ENCODE measurements around the gene RELCH.

Gene RELCH

DNA sequence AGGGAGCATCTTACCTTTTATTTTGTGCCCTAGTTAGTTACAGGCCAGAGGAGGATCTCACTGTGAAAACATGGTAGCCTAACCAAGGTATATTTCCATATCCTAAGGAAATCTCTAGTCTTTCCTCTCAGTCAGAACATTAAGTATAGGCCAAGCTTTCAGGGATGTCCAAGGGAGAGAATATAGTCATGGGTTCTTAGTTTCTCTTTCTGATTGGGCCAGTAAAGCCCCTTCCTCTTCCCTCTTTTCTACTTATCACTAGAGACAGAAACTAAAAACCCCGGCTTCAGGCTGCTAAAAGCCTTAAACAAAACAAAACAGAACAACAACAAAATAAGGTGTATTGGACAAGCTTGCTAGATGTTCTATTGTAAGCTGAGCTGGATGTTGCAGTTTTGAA, 93.7 kb downstream of the RELCH start:
- Histone ChIP-seq H3K9me3 (ENCODE audit: control insufficient read depth, insufficient read depth, low read length) (no peaks in the 10 kb centered on the region), H3K4me3 (ENCODE audit: low read length) (no peak overlapping the region), H3K4me2 (ENCODE audit: low read length) (no peak overlapping the region), H3F3A (ENCODE audit: control insufficient read depth, insufficient read depth) (no peaks in the 10 kb centered on the region), H3K36me3 (ENCODE audit: control insufficient read depth, low read length) (peaks cover 52% of the 10 kb centered on the region), H3K4me1 (ENCODE audit: control insufficient read depth, low read length) (no peaks in the 10 kb centered on the region), H4K20me1 (ENCODE audit: control insufficient read depth, insufficient read depth, low read depth, low read length) (no peaks in the 10 kb centered on the region), H3K27me3 (ENCODE audit: control insufficient read depth, low read length) (no peaks in the 10 kb centered on the region), H3K79me2 (ENCODE audit: control insufficient read depth, low read length) (no peaks in the 10 kb centered on the region), H3K9me2 (replicated peaks; ENCODE audit: control insufficient read depth, low read length) (no peaks in the 10 kb centered on the region), H3K27ac (ENCODE audit: low read depth, low read length) (no peak overlapping the region)
- TF ChIP-seq, protein P1, sequence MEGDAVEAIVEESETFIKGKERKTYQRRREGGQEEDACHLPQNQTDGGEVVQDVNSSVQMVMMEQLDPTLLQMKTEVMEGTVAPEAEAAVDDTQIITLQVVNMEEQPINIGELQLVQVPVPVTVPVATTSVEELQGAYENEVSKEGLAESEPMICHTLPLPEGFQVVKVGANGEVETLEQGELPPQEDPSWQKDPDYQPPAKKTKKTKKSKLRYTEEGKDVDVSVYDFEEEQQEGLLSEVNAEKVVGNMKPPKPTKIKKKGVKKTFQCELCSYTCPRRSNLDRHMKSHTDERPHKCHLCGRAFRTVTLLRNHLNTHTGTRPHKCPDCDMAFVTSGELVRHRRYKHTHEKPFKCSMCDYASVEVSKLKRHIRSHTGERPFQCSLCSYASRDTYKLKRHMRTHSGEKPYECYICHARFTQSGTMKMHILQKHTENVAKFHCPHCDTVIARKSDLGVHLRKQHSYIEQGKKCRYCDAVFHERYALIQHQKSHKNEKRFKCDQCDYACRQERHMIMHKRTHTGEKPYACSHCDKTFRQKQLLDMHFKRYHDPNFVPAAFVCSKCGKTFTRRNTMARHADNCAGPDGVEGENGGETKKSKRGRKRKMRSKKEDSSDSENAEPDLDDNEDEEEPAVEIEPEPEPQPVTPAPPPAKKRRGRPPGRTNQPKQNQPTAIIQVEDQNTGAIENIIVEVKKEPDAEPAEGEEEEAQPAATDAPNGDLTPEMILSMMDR (IDR thresholded peaks at IDR 0.05; ENCODE audit: low read depth, low read length, poor library complexity, severe bottlenecking) = no peak
- no peak for TF ChIP-seq EZH2phosphoT487 (IDR thresholded peaks at IDR 0.05; ENCODE audit: borderline replicate concordance, low read length)

DNA sequence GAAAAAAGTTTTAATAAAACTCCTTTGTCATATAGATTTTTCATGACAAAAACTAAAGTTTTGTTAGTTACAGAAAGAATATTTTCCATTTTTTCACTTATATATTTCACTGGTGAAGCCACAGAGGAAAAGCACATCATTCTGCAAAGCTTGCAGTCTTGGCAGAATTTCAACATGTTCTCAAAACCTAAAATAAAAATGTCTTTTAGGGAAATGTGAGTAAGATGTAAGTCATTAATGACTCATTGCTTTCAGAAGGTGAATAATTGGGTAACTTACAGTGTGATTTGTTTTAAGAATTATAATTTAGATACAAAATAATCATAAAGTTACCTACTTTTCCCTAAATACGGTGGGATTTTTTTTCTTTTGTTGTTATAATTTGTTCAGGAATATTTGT, 94.6 kb downstream of the RELCH start:
- Histone ChIP-seq H3K4me3 (ENCODE audit: low read length) (no peak overlapping the region), H3K27ac (ENCODE audit: low read depth, low read length) (no peak overlapping the region), H3K27me3 (ENCODE audit: control insufficient read depth, low read length) (no peaks in the 10 kb centered on the region), H3K9me3 (ENCODE audit: control insufficient read depth, insufficient read depth, low read length) (no peaks in the 10 kb centered on the region), H3K36me3 (ENCODE audit: control insufficient read depth, low read length) (peaks cover 48% of the 10 kb centered on the region), H4K20me1 (ENCODE audit: control insufficient read depth, insufficient read depth, low read depth, low read length) (no peaks in the 10 kb centered on the region), H3K9me2 (replicated peaks; ENCODE audit: control insufficient read depth, low read length) (no peaks in the 10 kb centered on the region), H3K4me2 (ENCODE audit: low read length) (no peak overlapping the region), H3K4me1 (ENCODE audit: control insufficient read depth, low read length) (no peaks in the 10 kb centered on the region), H3K79me2 (ENCODE audit: control insufficient read depth, low read length) (no peaks in the 10 kb centered on the region), H3F3A (ENCODE audit: control insufficient read depth, insufficient read depth) (no peaks in the 10 kb centered on the region)
- TF ChIP-seq EZH2phosphoT487 (IDR thresholded peaks at IDR 0.05; ENCODE audit: borderline replicate concordance, low read length) = no peak
- TF ChIP-seq, protein P1 (IDR thresholded peaks at IDR 0.05; ENCODE audit: low read depth, low read length, poor library complexity, severe bottlenecking) = no peak

DNA sequence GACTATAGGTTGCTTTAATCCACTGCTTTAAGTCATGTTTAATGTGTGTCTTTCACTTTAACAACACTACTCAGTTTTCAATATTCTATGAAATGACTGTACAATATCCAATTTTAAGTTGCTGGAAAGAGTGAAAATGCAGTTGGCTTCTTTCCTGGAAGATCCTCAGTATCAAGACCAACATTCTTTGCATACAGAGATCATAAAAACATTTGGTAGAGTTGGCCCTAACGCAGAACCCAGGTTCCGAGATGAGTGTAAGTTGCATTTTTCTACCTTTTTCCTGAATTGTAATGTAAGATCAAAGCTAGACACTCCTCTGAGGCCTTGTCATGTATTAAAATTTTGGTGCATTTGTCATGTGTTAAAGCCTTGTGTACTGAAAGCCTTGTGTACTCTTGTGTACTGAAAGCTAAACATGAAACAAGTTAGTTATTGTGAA, 95.2 kb downstream of the RELCH start:
- TF ChIP-seq, protein P1 (IDR thresholded peaks at IDR 0.05; ENCODE audit: low read depth, low read length, poor library complexity, severe bottlenecking) = no peak
- no peak for TF ChIP-seq EZH2phosphoT487 (IDR thresholded peaks at IDR 0.05; ENCODE audit: borderline replicate concordance, low read length)
- H3K36me3 ChIP-seq (ENCODE audit: control insufficient read depth, low read length) = peaks cover 48% of the 10 kb centered on the region
- no peak overlapping the region for H3K4me2 ChIP-seq (ENCODE audit: low read length)

More for the DNA sequence above, 95.2 kb downstream of the RELCH start:
- Histone ChIP-seq H3K9me2 (replicated peaks; ENCODE audit: control insufficient read depth, low read length) (no peaks in the 10 kb centered on the region), H3K4me1 (ENCODE audit: control insufficient read depth, low read length) (no peaks in the 10 kb centered on the region), H3K79me2 (ENCODE audit: control insufficient read depth, low read length) (no peaks in the 10 kb centered on the region), H4K20me1 (ENCODE audit: control insufficient read depth, insufficient read depth, low read depth, low read length) (no peaks in the 10 kb centered on the region), H3K4me3 (ENCODE audit: low read length) (no peak overlapping the region), H3K27ac (ENCODE audit: low read depth, low read length) (no peak overlapping the region), H3K9me3 (ENCODE audit: control insufficient read depth, insufficient read depth, low read length) (no peaks in the 10 kb centered on the region), H3F3A (ENCODE audit: control insufficient read depth, insufficient read depth) (no peaks in the 10 kb centered on the region), H3K27me3 (ENCODE audit: control insufficient read depth, low read length) (no peaks in the 10 kb centered on the region)

Measured in DOHH2 (cell line).